ENCODE results near the gene ZNF304. TPM values are rescaled to one million over a fixed set of nuclear protein-coding genes. Genes with fewer than 3 reads are reported as not detected.

The ZNF304 gene
- total and polyA plus RNA-seq, 2 of the 13 experiments (the other 11 are each of a cell fraction or from before 2014, with no cell fraction given), result 3.4 to 8.0 TPM

DNA sequence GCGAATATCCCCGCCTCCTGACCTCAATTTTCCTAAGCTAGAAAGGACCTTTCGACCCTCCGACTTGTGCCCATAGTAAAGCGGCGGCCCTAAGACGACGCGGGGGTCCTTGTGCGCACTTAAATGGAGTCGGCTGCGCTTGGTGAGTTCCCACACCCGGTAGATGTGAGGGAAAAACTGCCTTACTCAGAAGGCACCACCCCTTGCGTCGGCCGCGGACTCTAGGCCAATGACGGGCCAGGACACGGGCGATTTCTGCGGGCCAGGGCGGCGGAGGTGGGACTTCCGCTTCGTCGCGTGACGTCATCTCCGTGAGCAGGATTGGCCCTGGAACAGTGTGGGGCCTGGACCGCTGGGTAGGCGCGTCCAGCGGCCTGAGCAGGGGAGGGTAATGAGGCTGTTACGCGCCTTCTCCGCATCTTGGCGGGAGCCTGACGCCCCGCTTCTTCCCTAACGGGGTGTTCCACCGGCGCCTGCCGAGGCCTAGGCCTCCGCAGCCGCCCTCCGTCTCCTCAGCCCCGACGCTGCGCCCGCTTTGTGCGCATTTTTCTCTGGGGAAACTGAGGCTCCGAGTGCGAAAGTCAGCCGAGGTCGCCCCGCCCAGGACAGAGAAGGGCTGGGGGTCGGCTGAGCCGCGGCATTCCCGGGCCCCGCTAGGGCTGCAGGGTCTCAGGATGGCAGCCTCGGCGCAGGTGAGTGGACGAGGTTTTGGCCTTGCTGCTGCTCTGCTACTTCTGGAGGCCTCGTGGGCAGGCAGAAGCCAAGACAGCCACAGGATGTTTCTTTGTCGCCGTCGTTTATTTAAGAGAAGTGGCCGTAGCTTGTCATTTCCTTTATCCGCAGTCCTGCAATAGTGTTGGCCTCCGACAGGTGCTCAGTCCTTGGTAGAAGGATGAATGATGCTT lies 30.6 kb upstream of the ZNF304 start, which contains the start of gene ZNF543 (continued):
- TF ChIP-seq, protein P1, sequence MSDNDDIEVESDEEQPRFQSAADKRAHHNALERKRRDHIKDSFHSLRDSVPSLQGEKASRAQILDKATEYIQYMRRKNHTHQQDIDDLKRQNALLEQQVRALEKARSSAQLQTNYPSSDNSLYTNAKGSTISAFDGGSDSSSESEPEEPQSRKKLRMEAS (IDR thresholded peaks at IDR 0.05), result peak; percentile 69
- TF ChIP-seq KAT8 (CRISPR knock-in tag; IDR thresholded peaks at IDR 0.05), result peak; percentile 94
- TF ChIP-seq, protein P2, sequence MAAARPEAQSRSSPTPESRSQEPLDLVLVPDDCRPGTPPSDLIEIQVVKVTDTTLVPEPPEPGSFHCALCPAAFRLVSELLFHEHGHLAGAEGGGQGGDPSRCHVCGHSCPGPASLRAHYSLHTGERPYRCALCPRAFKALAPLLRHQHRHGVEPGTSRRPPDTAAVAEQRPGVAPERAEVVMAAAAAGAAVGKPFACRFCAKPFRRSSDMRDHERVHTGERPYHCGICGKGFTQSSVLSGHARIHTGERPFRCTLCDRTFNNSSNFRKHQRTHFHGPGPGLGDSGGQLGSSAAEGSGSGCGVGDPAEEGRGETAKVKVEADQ (CRISPR knock-in tag; IDR thresholded peaks at IDR 0.05; ENCODE audit: borderline replicate concordance), result 0 out of 2 replicates have a peak, but pooled peaks have one; percentile 21
- TF ChIP-seq RBFOX2 (IDR thresholded peaks at IDR 0.05; ENCODE audit: low read depth, low read length), result peak; percentile 88
- TF ChIP-seq, protein P3, sequence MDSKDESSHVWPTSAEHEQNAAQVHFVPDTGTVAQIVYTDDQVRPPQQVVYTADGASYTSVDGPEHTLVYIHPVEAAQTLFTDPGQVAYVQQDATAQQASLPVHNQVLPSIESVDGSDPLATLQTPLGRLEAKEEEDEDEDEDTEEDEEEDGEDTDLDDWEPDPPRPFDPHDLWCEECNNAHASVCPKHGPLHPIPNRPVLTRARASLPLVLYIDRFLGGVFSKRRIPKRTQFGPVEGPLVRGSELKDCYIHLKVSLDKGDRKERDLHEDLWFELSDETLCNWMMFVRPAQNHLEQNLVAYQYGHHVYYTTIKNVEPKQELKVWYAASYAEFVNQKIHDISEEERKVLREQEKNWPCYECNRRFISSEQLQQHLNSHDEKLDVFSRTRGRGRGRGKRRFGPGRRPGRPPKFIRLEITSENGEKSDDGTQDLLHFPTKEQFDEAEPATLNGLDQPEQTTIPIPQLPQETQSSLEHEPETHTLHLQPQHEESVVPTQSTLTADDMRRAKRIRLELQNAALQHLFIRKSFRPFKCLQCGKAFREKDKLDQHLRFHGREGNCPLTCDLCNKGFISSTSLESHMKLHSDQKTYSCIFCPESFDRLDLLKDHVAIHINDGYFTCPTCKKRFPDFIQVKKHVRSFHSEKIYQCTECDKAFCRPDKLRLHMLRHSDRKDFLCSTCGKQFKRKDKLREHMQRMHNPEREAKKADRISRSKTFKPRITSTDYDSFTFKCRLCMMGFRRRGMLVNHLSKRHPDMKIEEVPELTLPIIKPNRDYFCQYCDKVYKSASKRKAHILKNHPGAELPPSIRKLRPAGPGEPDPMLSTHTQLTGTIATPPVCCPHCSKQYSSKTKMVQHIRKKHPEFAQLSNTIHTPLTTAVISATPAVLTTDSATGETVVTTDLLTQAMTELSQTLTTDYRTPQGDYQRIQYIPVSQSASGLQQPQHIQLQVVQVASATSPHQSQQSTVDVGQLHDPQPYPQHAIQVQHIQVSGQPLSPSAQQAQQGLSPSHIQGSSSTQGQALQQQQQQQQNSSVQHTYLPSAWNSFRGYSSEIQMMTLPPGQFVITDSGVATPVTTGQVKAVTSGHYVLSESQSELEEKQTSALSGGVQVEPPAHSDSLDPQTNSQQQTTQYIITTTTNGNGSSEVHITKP (CRISPR knock-in tag; IDR thresholded peaks at IDR 0.05; ENCODE audit: low read depth), result peak; percentile 72
- TF ChIP-seq TAF1 (CRISPR knock-in tag; IDR thresholded peaks at IDR 0.05), result peak; percentile 76; the same call in 1 of the 2 replicates
- TF ChIP-seq RXRB (CRISPR knock-in tag; IDR thresholded peaks at IDR 0.05; ENCODE audit: borderline replicate concordance), result no peak
- TF ChIP-seq SNAPC2 (CRISPR knock-in tag; IDR thresholded peaks at IDR 0.05), result no peak
- TF ChIP-seq BORCS8-MEF2B (CRISPR knock-in tag; IDR thresholded peaks at IDR 0.05), result peak; percentile 30; the same call in 1 of the 2 replicates
- TF ChIP-seq MEIS2 (CRISPR knock-in tag; IDR thresholded peaks at IDR 0.05), result peak; percentile 42; the same call in 1 of the 2 replicates
- no peak for TF ChIP-seq NPAS2 (CRISPR knock-in tag; IDR thresholded peaks at IDR 0.05; ENCODE audit: borderline replicate concordance)
- TF ChIP-seq IRF2 (CRISPR knock-in tag; IDR thresholded peaks at IDR 0.05), result peak; percentile 71
- peak; percentile 88 for TF ChIP-seq PHF20 (CRISPR knock-in tag; IDR thresholded peaks at IDR 0.05)
- peak; percentile 68; the same call in 1 of the 2 replicates for TF ChIP-seq ELF3 (CRISPR knock-in tag; IDR thresholded peaks at IDR 0.05)
- peak; percentile 100 for TF ChIP-seq CREB1 (IDR thresholded peaks at IDR 0.05)
- peak; percentile 98 for TF ChIP-seq CREB1 (CRISPR knock-in tag; IDR thresholded peaks at IDR 0.05)

Data from HepG2 (cell line).